Stimulated activated CD8-positive, alpha-beta memory T cell treated with anti-CD3 and anti-CD28 coated beads, Interleukin-7, amount 100 ng/mL, for 24 hours (primary cell): ENCODE results near the gene RPS6KA1.
A peak's percentile ranks its signal among the peaks of the same experiment; 100 is the strongest.
"Not testable (repeated sequence)": the region's sequence is repeated elsewhere in the genome, so short reads cannot be mapped to it uniquely, and the experiment has no call there.

Experiments
- DNase-seq: peaks from one replicate; pipeline ENCODE4 v3.0.0-alpha.2; 2020; ENCODE audit warnings: low read depth

The RPS6KA1 gene

DNA sequence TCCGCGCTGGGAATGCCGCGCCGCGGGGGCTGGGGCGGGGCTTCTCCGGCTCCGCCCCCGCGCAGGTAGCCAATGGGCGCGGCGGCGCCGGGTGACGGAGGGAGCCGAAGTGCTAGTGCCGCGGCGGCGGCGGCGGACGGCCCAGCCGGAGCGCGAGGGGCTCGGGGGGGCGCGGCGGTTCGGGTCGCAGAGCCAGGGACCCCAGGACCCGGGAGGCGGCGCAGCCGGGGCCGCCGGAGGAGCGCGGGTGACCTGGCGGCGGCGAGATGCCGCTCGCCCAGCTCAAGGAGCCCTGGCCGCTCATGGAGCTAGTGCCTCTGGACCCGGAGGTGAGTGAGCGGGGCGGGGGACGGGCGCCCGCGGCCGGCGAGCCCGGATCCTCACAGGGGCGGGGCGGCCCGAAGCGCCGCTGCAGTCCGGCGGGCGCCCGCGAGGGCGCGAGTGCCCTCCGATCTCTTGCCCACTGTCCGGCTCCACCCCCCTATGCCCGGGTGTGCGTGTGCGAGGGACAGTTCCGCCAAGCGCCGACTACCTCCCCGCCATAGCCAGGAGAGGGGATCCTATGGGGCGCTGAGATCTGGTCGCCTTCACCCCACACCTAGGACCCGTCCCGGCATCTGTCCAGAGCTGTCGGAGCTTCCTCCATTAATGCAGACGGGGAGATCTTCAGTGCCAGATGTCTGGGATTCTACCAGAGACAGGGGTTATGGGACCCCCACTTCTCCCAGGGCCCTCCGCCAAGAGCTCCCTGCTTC lies at the start of gene RPS6KA1:
TSS of gene RPS6KA1 (plus strand) at position 107 of the 755 bp plus-strand sequence. CDS start at position 267, 160 bp downstream.
- DNase-seq, result no peak

DNA sequence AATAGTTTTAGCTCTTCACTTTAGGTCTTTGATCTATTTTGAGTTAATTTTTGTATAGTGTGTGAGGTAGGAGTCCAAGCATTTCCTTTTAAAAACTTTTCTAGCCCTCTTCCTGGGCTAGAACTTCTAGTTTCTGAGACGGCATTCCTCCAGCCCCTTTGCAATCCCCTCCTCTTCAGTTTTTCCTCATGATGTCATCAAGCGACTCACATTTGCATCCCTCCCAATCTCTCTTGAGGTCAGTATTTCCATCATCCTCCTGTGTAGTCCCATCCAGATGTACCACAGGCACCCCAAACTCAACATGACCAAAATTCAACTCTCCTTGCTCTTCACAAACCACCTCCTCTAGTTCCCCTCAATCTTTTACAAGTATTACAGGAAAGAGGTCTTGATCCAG lies 46.6 kb upstream of the RPS6KA1 start:
- no peak for DNase-seq

DNA sequence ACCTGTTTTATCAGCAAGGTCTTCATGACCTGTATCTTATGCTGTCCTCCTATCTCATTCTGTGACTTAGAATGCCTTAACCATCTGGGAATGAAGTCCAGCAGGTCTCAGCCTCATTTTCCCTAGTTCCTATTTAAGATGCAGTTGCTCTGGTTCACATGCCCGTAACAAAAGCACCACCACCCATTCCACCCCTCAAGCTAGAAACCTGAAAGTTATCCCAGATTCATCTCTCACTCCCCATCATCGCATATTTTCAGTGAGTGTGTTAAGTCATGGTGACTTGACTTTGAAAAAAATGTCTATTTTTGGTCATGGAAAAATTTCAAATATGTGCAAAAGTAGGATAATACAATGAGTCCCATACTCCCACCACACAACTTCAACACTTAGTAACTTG lies 45.6 kb upstream of the RPS6KA1 start:
- no peak for DNase-seq

DNA sequence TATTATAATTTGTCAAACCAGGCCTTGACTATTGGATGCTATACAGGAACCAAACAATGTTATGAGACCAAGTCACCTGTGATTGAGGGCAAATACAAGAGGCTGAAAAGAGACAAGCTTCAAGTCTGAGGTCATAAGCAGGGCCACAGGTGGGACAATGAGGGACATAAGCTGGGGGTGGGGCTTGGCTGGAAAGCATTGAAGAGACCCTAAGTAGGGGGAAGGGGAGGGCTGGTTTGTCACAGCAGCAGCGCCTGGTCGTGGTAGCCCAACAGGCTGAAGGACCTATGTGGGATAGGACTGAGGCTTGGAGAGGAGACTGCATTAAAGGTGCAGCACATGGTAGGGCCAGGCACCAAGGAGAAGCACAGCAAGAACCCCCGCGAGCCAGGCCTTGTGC lies 39.4 kb upstream of the RPS6KA1 start:
- no peak for DNase-seq

- no peak for DNase-seq
Observed at GRCh38 chr1:26493267-26493666, 36.3 kb upstream of the RPS6KA1 start.

- no peak for DNase-seq
Observed at GRCh38 chr1:26493938-26494337, 35.6 kb upstream of the RPS6KA1 start.

DNA sequence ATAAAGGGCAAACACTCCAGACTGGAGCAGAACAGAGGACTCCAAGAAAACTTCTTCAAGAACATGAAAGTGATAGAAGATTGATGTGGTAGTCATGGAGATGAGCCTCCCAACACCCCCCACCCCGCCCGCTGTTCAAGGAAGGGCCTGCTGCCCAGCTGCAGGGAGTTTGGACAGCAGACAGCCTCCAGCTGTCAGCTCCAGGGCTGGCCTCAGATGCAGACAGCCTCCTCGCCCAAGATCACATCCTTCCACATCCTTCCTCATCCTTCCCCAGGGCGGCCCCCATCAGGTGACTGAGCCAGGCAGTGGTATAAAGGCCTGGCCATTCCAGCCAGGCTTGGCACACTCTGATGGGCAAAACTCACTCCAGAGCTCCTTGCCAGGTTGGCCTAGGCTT lies 32.7 kb upstream of the RPS6KA1 start:
- no peak for DNase-seq

GRCh38 chr1:26498894-26499293 lies 30.7 kb upstream of the RPS6KA1 start:
- no peak for DNase-seq

- peak; percentile 84 for DNase-seq
Observed at GRCh38 chr1:26500488-26501175, 28.9 kb upstream of the RPS6KA1 start.

DNA sequence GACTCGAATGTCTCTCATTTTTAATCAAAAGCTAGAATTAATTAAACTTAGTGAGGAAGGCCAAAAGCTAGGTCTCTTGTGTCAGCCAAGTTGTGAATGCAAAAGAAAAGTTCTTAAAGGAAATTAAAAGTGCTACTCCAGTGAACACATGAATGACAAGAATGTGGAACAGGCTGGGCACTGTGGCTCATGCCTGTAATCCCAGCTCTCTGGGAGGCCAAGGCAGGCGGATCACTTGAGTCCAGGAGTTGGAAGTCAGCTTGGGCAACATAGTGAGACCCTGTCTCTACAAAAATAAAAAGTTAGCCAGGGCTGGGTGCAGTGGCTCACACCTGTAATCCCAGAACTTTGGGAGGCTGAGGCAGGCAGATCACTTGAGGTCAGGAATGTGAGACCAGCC lies 18.9 kb upstream of the RPS6KA1 start:
- not testable (repeated sequence) for DNase-seq

DNA sequence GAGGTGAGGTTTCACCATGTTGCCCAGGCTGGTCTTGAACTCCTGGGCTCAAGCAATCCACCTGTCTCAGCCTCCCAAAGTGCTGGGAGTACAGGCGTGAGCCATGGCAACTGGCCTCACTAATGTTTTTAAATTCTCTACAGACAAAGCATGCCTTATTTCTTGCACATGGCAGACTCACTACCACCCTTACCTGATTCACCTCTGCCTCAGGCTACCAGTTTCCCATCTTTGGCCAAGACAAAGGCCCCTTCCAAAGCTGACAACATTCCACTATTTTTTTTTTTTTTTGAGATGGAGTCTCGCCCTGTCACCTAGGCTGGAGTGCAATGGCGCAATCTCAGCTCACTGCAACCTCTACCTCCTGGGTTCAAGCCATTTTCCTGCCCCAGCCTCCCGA lies 13.7 kb upstream of the RPS6KA1 start:
- not testable (repeated sequence) for DNase-seq

DNA sequence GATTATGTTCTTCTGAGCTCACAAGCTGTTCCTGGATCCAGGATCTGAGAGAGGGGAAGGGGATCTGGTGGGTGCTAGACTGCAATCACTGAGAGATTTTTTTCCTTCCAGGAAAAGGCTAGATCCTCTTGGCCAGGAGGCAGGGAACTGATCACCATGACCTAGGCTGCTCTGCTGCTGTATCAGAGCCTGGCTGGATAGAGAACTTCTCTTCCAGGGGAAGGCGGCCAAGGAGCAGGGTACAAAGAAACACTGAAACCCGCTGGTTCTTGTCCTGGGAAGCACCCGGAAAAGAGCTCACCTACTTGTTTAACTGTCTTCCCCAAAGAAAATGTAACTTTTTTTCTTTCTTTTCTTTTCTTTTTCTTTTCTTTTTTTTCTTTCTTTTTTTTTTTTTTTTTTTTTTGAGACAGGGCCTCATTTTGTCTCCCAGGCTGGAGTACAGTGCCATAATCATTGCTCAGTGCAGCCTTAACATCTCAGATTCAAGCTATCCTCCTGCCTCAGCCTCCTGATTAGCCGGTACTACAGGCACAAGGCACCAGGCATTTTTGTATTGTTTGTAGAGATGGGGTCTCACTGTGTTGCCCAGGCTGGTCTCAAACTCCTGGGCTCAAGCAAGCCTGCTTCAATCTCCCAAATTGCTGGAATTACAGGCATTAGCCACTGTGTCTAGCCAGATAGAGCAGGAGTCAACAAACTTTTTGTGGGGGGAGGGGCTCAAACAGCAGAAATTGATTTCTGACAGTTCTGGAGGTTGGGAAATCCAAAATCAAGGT lies 12.4 kb upstream of the RPS6KA1 start:
- no peak for DNase-seq

DNA sequence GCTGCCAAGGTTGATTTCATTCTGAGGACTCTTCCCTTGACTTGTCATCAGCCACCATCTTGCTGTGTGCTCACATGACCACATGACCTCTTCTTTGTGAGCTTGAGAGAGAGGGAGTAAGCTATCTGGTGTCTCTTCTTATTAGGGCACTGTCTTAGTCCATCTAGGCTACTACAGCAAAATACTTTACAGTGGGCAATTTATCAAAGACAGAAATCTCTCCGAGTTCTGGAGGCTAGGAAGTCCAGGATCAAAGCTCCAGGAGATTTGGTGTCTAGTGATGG lies 11.9 kb upstream of the RPS6KA1 start:
- no peak for DNase-seq

GRCh38 chr1:26518355-26518754 lies 11.2 kb upstream of the RPS6KA1 start:
- no peak for DNase-seq

GRCh38 chr1:26520339-26520738 lies 9.2 kb upstream of the RPS6KA1 start:
- no peak for DNase-seq

- DNase-seq, result no peak
Observed at GRCh38 chr1:26521669-26522030, 7.9 kb upstream of the RPS6KA1 start.

GRCh38 chr1:26522073-26522472 lies 7.5 kb upstream of the RPS6KA1 start:
- no peak for DNase-seq

- no peak for DNase-seq
Observed at GRCh38 chr1:26524181-26524580, 5.4 kb upstream of the RPS6KA1 start.

DNA sequence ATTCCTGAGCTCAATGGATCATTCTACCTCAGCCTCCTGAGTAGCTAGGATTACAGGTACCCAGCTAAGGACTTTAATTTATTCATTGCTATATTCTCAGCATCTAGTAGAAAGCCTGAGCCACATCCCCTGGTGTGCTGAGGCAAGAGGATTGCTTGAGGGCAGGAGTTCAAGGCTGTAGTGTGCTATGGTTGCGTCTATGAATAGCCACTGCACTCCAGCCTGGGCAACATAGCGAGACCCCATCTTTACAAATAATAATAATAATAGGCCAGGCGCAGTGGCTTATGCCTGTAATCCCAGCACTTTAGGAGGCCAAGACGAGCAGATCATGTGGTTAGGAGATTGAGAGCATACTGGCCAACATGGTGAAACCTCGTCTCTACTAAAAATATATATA lies 3.3 kb upstream of the RPS6KA1 start:
- no peak for DNase-seq

DNA sequence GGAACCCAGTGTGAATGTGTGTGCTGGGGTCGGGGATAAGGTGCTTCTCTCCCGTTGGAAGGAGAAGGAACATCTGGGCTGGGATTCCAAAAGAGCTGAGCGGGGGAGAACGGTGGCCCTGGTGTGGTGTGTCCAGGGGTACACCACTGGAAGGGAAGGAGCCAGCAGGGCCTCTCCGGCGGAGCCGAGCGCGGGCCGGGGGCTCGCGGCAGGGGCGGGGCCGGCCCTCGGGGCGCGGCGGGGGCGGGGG lies 231 bp upstream of the RPS6KA1 start:
- DNase-seq, result no peak

GRCh38 chr1:26530410-26530894 lies 891 bp downstream of the RPS6KA1 start:
- DNase-seq, result no peak

GRCh38 chr1:26530895-26531598 lies 1.5 kb downstream of the RPS6KA1 start:
- DNase-seq, result no peak

- DNase-seq, result no peak
Observed at GRCh38 chr1:26531651-26532131, 2.1 kb downstream of the RPS6KA1 start.
